IPS-18a (cell line): ENCODE results near the gene RPL10A.

ENCODE experiments used
- H3K27ac ChIP-seq: one replicate; pipeline ENCODE4 v1.5.1; 2013; ENCODE audit warnings: low read length
- H3K27me3 ChIP-seq: one replicate; pipeline ENCODE4 v1.6.1; 2013; ENCODE audit warnings: mild to moderate bottlenecking, low read length; ENCODE audit not compliant: control insufficient read depth, insufficient read depth
- H3K36me3 ChIP-seq: one replicate; pipeline ENCODE4 v1.6.1; 2013; ENCODE audit warnings: low read depth, low read length; ENCODE audit not compliant: control insufficient read depth
- H3K4me1 ChIP-seq: one replicate; pipeline ENCODE4 v1.6.1; 2013; ENCODE audit warnings: low read depth, low read length; ENCODE audit not compliant: control insufficient read depth
- H3K4me3 ChIP-seq: one replicate; pipeline ENCODE4 v1.5.1; 2013; ENCODE audit warnings: low read length
- H3K9ac ChIP-seq: one replicate; pipeline ENCODE4 v1.6.1; 2013; ENCODE audit warnings: mild to moderate bottlenecking, low read length, moderate library complexity
- H3K9me3 ChIP-seq: one replicate; pipeline ENCODE4 v1.6.1; 2013; ENCODE audit warnings: low read depth, low read length; ENCODE audit not compliant: control insufficient read depth

Gene RPL10A

GRCh38 chr6:35470663-35471120 is 2.5 kb downstream of the RPL10A start:
- H3K27ac ChIP-seq: no peak overlapping the region
- H3K27me3 ChIP-seq: peaks cover 7% of the 10 kb centered on the region
- peaks cover 49% of the 10 kb centered on the region for H3K36me3 ChIP-seq
- no peaks in the 10 kb centered on the region for H3K9me3 ChIP-seq
- peak overlapping the region; percentile 11 for H3K9ac ChIP-seq
- peaks cover 17% of the 10 kb centered on the region for H3K4me1 ChIP-seq
- peak overlapping the region; percentile 96 for H3K4me3 ChIP-seq

DNA sequence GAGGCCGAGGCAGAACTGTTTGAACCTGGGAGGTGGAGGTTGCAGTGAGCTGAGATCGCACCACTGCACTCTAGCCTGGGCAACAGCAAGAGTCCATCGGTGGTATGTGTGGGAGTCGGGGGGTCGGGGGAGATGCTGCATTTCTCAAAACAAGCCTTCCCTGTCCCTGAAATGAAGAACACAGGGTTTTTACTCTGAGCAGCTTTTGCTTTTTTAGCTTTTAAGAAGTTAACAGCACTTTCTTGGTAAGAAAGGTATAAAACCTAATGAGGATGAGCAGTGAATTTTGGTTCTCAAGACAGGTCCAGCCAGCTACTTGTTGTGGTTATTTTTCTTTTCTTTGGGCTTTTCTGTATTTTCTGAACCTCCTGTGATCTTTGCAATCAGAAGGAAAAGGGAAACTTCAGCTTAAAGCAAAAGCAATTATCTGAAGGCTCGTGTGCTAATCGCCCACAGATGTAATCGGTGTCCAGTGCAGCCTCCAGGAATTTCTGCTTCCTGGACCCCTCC is 3.7 kb downstream of the RPL10A start:
- Histone ChIP-seq H3K4me1 (peaks cover 17% of the 10 kb centered on the region), H3K27ac (no peak overlapping the region), H3K9ac (no peak overlapping the region), H3K36me3 (peaks cover 42% of the 10 kb centered on the region), H3K9me3 (no peaks in the 10 kb centered on the region), H3K4me3 (no peak overlapping the region), H3K27me3 (peaks cover 7% of the 10 kb centered on the region)

DNA sequence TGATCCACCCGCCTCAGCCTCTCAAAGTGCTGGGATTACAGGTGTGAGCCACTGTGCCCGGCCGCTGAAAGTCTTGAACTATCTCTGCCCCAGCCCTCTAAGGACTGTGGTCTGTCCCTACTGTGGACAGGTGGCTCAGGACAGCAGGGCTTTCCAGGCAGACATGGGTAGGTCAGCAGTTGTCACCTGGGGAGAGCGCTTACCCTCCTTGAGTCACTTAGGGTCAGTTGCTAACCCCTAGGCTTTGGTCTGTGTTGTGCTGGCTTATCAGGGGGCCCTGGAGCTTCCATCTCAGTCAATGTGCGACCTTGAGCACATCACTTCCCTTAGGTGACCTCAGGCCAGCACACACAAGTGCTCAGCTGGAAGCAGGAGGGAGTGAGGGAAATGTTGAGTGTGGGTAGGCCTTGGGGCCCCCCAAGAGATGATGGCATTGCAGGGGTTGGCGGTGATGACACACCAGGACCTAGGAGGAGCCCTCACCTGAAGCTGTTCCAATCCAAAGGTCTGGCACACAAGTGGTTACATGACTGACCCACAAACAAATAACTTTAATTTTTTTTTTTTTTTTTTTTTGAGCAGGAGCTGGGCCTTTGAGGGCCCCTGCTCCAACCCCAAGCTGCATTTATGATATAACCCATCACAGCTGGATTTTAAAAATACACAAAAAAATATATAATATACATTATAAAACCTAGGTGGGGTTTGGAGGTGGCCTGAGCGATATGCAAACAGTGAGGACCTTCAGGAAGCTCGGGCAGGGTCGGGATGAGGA is 5.1 kb downstream of the RPL10A start:
- no peak overlapping the region for H3K27ac ChIP-seq
- H3K4me1 ChIP-seq: peaks cover 17% of the 10 kb centered on the region
- no peak overlapping the region for H3K4me3 ChIP-seq
- no peak overlapping the region for H3K9ac ChIP-seq
- peaks cover 42% of the 10 kb centered on the region for H3K36me3 ChIP-seq
- H3K27me3 ChIP-seq: no peaks in the 10 kb centered on the region
- H3K9me3 ChIP-seq: no peaks in the 10 kb centered on the region

DNA sequence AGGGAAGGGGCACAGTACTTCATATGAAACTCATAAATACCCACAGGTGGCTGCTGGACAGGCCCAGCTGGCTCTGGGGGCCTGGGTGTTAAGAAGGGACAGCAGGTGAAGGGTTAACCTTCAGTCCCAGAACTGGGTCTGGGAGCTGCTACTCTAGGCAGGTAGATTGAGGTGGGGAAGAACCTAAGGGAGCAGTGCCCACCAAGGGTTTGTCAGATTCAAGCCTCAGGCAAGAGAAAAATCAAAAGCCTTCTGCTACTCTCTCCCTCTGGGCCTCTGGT is 5.6 kb downstream of the RPL10A start:
- no peak overlapping the region for H3K27ac ChIP-seq
- H3K36me3 ChIP-seq: peaks cover 42% of the 10 kb centered on the region
- H3K4me1 ChIP-seq: peaks cover 17% of the 10 kb centered on the region
- H3K27me3 ChIP-seq: no peaks in the 10 kb centered on the region
- H3K4me3 ChIP-seq: no peak overlapping the region
- H3K9ac ChIP-seq: no peak overlapping the region
- no peaks in the 10 kb centered on the region for H3K9me3 ChIP-seq

DNA sequence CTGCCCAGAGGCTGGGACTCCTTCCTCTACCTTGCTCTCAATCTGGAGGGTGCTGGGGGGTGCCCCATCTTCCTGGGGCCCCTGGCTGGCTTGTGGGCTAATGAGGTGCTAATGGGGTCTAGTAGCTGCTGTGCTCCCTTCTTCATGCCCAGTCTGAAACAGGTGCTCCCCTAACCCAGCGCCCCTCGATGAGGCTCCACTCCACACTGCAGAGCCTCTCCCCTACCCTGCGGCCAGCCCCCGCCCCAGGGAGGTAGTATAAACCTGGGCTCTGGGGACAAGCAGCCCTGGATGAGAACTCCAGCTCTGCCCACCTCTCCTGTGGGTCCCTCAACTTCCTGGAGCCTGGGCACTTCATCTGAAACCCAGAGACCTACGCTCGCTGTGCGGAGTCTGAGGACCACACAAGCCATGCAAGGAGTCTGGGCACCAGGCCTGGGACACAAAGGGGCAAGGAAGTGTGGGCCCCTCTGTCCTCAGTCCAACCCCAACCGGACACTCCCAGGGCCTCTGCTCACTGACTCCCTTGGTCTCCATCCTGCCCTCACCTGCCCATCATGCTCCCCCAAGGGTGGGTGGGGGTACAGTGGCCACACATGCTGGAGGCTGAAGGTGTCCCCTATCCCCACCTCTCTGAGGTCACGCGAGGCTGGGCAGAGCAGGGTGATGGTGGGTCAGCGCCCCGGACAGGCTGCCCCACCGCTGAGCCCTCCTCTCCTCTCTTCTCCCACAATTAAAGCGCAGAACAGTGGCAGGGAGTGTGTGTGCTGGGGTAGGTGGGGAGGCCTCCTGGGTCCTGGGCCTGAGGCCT is 6.1 kb downstream of the RPL10A start:
- Histone ChIP-seq H3K4me3 (no peak overlapping the region), H3K27ac (no peak overlapping the region), H3K36me3 (peaks cover 40% of the 10 kb centered on the region), H3K9ac (no peak overlapping the region), H3K9me3 (no peaks in the 10 kb centered on the region), H3K4me1 (peaks cover 17% of the 10 kb centered on the region), H3K27me3 (no peaks in the 10 kb centered on the region)

- peaks cover 12% of the 10 kb centered on the region for H3K4me1 ChIP-seq
- no peak overlapping the region for H3K4me3 ChIP-seq
- no peaks in the 10 kb centered on the region for H3K9me3 ChIP-seq
- peaks cover 33% of the 10 kb centered on the region for H3K36me3 ChIP-seq
- H3K27me3 ChIP-seq: no peaks in the 10 kb centered on the region
- H3K9ac ChIP-seq: no peak overlapping the region
- H3K27ac ChIP-seq: no peak overlapping the region
Measured at GRCh38 chr6:35474942-35475570, 6.9 kb downstream of the RPL10A start.

GRCh38 chr6:35475573-35475972 is 7.4 kb downstream of the RPL10A start:
- H3K27me3 ChIP-seq: no peaks in the 10 kb centered on the region
- no peaks in the 10 kb centered on the region for H3K9me3 ChIP-seq
- H3K4me1 ChIP-seq: peaks cover 7% of the 10 kb centered on the region
- no peak overlapping the region for H3K27ac ChIP-seq
- peaks cover 27% of the 10 kb centered on the region for H3K36me3 ChIP-seq
- no peak overlapping the region for H3K9ac ChIP-seq
- H3K4me3 ChIP-seq: no peak overlapping the region

DNA sequence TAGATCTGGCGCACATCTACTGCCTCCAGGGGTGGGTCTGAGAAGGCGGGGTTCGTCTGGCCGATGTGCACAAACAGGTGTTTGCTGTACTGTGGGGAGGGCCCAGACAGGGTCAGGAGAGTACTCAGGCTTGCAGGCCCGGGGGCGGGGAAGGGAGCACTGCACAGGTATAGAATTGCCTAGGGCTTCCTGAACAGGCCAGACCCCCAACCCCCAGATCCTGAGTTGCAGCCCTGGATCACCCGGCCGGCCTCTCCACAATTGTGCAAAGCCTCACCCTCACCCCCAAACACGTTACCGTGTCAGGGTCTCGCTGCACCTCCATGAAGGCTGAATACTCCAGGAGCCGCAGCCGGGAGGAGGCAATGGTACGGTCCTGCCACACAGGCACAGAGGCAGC is 7.8 kb downstream of the RPL10A start:
- Histone ChIP-seq H3K36me3 (peaks cover 23% of the 10 kb centered on the region), H3K27ac (no peak overlapping the region)

DNA sequence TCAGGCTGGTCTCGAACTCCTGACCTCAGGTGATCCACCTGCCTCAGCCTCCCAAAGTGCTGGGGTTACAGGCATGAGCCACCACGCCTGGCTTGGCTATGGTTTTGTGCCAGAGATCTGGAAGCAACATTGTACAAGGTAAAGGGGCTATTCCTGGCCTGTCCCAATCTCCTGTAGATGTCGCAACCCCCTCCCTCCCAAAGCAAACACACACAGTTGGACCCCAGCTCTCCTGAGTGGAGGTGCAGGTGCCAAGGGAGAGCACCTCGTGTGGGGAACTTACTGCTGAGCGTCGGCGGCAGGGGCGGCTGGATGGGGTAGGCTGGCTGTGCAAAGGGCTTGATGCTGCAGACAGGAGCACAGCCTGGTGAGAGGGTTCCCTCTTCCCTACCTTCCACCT is 8.8 kb downstream of the RPL10A start:
- H3K4me3 ChIP-seq: no peak overlapping the region
- no peaks in the 10 kb centered on the region for H3K9me3 ChIP-seq
- peaks cover 13% of the 10 kb centered on the region for H3K36me3 ChIP-seq
- no peaks in the 10 kb centered on the region for H3K4me1 ChIP-seq
- no peak overlapping the region for H3K9ac ChIP-seq
- H3K27me3 ChIP-seq: no peaks in the 10 kb centered on the region
- no peak overlapping the region for H3K27ac ChIP-seq

More for the DNA sequence above, 7.8 kb downstream of the RPL10A start:
- peaks cover 3% of the 10 kb centered on the region for H3K4me1 ChIP-seq
- no peaks in the 10 kb centered on the region for H3K27me3 ChIP-seq
- H3K9me3 ChIP-seq: no peaks in the 10 kb centered on the region
- no peak overlapping the region for H3K4me3 ChIP-seq
- no peak overlapping the region for H3K9ac ChIP-seq

- Histone ChIP-seq H3K4me1 (no peaks in the 10 kb centered on the region), H3K9ac (no peak overlapping the region), H3K9me3 (no peaks in the 10 kb centered on the region), H3K36me3 (peaks cover 7% of the 10 kb centered on the region), H3K4me3 (no peak overlapping the region), H3K27ac (no peak overlapping the region), H3K27me3 (no peaks in the 10 kb centered on the region)
Measured at GRCh38 chr6:35477551-35478179, 9.5 kb downstream of the RPL10A start.

GRCh38 chr6:35478259-35478658 is 10.1 kb downstream of the RPL10A start:
- H3K9me3 ChIP-seq: no peaks in the 10 kb centered on the region
- H3K36me3 ChIP-seq: peaks cover 6% of the 10 kb centered on the region
- H3K9ac ChIP-seq: no peak overlapping the region
- no peaks in the 10 kb centered on the region for H3K27me3 ChIP-seq
- no peak overlapping the region for H3K4me3 ChIP-seq
- H3K4me1 ChIP-seq: no peaks in the 10 kb centered on the region
- no peak overlapping the region for H3K27ac ChIP-seq
